ENCODE data around the gene EPHA3. TPM values are rescaled to one million over a fixed set of nuclear protein-coding genes. Genes with fewer than 3 reads are reported as not detected.

The EPHA3 gene
- total and polyA plus RNA-seq, 2 experiments from 2014 or later, result 4.8 to 9.2 TPM

DNA sequence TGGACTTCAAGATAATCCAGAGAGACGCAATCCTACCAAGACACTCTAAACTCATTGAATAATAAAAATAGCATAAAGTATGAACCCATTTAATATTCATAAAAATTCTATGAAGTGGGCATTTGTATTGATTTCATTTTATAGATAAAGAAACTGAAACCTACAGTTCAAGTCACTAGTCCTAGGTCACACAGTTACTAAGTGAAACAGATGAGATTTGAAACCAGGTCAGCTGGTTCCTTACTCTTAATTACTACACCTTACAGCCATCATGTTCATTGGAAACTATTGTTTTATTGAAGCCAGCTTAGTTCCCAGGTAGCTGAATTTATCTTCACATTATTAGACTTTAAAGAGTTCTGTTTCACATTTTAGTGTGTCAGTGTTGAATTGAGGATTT lies 158.7 kb downstream of the EPHA3 start:
- no peaks in the 10 kb centered on the region for H3K4me1 ChIP-seq (ENCODE audit: low read depth)
- H3K4me3 ChIP-seq, result no peak overlapping the region
- TF ChIP-seq, protein P1, sequence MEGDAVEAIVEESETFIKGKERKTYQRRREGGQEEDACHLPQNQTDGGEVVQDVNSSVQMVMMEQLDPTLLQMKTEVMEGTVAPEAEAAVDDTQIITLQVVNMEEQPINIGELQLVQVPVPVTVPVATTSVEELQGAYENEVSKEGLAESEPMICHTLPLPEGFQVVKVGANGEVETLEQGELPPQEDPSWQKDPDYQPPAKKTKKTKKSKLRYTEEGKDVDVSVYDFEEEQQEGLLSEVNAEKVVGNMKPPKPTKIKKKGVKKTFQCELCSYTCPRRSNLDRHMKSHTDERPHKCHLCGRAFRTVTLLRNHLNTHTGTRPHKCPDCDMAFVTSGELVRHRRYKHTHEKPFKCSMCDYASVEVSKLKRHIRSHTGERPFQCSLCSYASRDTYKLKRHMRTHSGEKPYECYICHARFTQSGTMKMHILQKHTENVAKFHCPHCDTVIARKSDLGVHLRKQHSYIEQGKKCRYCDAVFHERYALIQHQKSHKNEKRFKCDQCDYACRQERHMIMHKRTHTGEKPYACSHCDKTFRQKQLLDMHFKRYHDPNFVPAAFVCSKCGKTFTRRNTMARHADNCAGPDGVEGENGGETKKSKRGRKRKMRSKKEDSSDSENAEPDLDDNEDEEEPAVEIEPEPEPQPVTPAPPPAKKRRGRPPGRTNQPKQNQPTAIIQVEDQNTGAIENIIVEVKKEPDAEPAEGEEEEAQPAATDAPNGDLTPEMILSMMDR (IDR thresholded peaks at IDR 0.05; ENCODE audit: low read depth, low read length), result no peak
- H3K27ac ChIP-seq, result no peak overlapping the region
- DNase-seq (ENCODE audit: low read depth in 1 of 2, low spot score in 1 of 2), result no peak
- no peaks in the 10 kb centered on the region for H3K36me3 ChIP-seq
- no peaks in the 10 kb centered on the region for H3K27me3 ChIP-seq
- no peaks in the 10 kb centered on the region for H3K9me3 ChIP-seq (ENCODE audit: low read depth)

GRCh38 chr3:89268059-89268458 lies 160.6 kb downstream of the EPHA3 start:
- no peaks in the 10 kb centered on the region for H3K27me3 ChIP-seq
- H3K9me3 ChIP-seq (ENCODE audit: low read depth), result no peaks in the 10 kb centered on the region
- H3K36me3 ChIP-seq, result no peaks in the 10 kb centered on the region
- H3K4me1 ChIP-seq (ENCODE audit: low read depth), result no peaks in the 10 kb centered on the region
- DNase-seq (ENCODE audit: low read depth in 1 of 2, low spot score in 1 of 2), result no peak
- TF ChIP-seq, protein P1 (IDR thresholded peaks at IDR 0.05; ENCODE audit: low read depth, low read length), result no peak
- H3K4me3 ChIP-seq, result no peak overlapping the region
- no peak overlapping the region for H3K27ac ChIP-seq

DNA sequence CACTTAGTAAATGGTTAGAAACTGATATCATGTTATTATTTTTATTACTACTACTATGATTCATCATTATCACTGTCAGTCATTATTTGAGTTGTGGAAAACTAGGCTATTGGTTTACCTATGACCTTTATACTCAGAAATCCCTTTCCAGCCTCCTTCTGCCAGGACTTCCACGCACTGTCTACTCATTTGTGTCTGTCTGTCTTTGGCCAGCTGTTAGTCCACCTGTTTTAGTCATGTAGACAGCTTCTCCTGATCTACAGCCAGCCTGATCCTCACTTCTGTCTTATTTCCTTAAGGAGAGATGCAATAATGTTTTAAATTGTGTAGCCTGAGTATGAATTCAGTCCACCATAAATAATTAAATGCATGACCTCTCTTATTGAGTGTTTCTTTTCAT lies 162.8 kb downstream of the EPHA3 start:
- H3K4me3 ChIP-seq, result no peak overlapping the region
- no peak overlapping the region for H3K27ac ChIP-seq
- no peaks in the 10 kb centered on the region for H3K4me1 ChIP-seq (ENCODE audit: low read depth)
- no peaks in the 10 kb centered on the region for H3K9me3 ChIP-seq (ENCODE audit: low read depth)
- no peaks in the 10 kb centered on the region for H3K27me3 ChIP-seq
- no peaks in the 10 kb centered on the region for H3K36me3 ChIP-seq
- no peak for DNase-seq (ENCODE audit: low read depth in 1 of 2, low spot score in 1 of 2)
- TF ChIP-seq, protein P1 (IDR thresholded peaks at IDR 0.05; ENCODE audit: low read depth, low read length), result no peak

GRCh38 chr3:89275001-89275400 lies 167.6 kb downstream of the EPHA3 start:
- Histone ChIP-seq H3K9me3 (ENCODE audit: low read depth) (no peaks in the 10 kb centered on the region), H3K4me3 (no peak overlapping the region), H3K27ac (no peak overlapping the region), H3K4me1 (ENCODE audit: low read depth) (no peaks in the 10 kb centered on the region), H3K27me3 (no peaks in the 10 kb centered on the region), H3K36me3 (no peaks in the 10 kb centered on the region)
- TF ChIP-seq, protein P1 (IDR thresholded peaks at IDR 0.05; ENCODE audit: low read depth, low read length), result no peak
- no peak for DNase-seq (ENCODE audit: low read depth in 1 of 2, low spot score in 1 of 2)

DNA sequence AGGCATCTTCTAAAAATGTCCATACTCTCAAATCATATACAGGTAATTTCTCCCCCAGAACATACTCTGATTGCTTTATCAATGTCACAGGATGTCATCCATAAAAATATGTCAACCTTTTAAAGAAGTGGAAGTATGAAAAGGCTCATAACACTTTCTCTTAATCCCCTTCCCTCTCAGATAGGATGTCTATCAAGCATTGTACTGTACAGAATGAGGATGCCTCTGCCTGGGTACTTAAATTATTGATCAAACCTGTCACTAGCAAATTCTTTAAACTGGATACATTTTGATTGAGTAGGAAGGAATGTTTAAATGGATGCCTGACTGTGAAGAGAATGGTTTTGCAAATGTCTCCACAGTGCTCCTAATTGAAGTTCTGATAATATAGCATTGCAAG lies 168.7 kb downstream of the EPHA3 start:
- H3K4me3 ChIP-seq, result no peak overlapping the region
- no peak for DNase-seq (ENCODE audit: low read depth in 1 of 2, low spot score in 1 of 2)
- H3K27me3 ChIP-seq, result no peaks in the 10 kb centered on the region
- TF ChIP-seq, protein P1 (IDR thresholded peaks at IDR 0.05; ENCODE audit: low read depth, low read length), result no peak
- no peaks in the 10 kb centered on the region for H3K4me1 ChIP-seq (ENCODE audit: low read depth)
- no peaks in the 10 kb centered on the region for H3K9me3 ChIP-seq (ENCODE audit: low read depth)
- H3K27ac ChIP-seq, result no peak overlapping the region
- H3K36me3 ChIP-seq, result no peaks in the 10 kb centered on the region

All from cardiac muscle cell (in vitro differentiated cells and primary cell).